Measurements from ENCODE around the gene WDFY2.

- TF ChIP-seq CTCF (conservative IDR thresholded peaks at IDR 0.05; ENCODE audit: low read length) (no peak), EZH2phosphoT487 (IDR thresholded peaks at IDR 0.05; ENCODE audit: borderline replicate concordance) (no peak)
Measured at GRCh38 chr13:51805925-51806324, 221.7 kb downstream of the WDFY2 start.
